Body of pancreas (tissue), 4 donors: Measurements from ENCODE around the gene BRME1.

Source experiments
- POLR2A ChIP-seq, 3 donors: fragments of 450-650 bp; IDR thresholded peaks; one replicate each; pipeline ENCODE4 v1.6.1; 2016; ENCODE audit warnings: antibody characterized with exemption in 3 of 3, mild to moderate bottlenecking in 2 of 3
- TF ChIP-seq, protein P1 (sequence below), 7 experiments: fragments of 450-650 bp in 4 of 7; fragments of 200-600 bp in 3 of 7; sonication (generic) in 3 of 7; IDR thresholded peaks; one replicate each; pipeline ENCODE4 v1.5.1; 2016 to 2019; ENCODE audit warnings: antibody characterized with exemption in 7 of 7

DNA sequence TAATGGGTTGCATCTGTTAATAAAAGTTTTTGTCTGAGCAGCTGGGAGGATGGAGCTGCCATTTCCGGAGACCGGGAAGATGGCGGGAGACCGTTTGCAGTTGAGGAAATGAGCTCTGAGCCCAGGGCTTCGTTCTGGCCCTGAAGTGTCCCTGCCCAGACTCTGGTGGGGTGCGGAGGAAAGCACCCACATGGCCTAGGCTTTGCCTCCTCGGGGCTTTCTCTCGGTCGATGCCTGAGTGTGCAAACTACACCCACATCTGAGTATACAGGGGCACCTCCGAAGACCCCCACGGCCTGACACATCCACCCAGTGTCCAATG is 44.6 kb downstream of the BRME1 start:
- TF ChIP-seq POLR2A (IDR thresholded peaks at IDR 0.05), result no peak
- TF ChIP-seq, protein P1, sequence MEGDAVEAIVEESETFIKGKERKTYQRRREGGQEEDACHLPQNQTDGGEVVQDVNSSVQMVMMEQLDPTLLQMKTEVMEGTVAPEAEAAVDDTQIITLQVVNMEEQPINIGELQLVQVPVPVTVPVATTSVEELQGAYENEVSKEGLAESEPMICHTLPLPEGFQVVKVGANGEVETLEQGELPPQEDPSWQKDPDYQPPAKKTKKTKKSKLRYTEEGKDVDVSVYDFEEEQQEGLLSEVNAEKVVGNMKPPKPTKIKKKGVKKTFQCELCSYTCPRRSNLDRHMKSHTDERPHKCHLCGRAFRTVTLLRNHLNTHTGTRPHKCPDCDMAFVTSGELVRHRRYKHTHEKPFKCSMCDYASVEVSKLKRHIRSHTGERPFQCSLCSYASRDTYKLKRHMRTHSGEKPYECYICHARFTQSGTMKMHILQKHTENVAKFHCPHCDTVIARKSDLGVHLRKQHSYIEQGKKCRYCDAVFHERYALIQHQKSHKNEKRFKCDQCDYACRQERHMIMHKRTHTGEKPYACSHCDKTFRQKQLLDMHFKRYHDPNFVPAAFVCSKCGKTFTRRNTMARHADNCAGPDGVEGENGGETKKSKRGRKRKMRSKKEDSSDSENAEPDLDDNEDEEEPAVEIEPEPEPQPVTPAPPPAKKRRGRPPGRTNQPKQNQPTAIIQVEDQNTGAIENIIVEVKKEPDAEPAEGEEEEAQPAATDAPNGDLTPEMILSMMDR (IDR thresholded peaks at IDR 0.05), result no peak
